Measurements from ENCODE around the gene IFNA4.

DNA sequence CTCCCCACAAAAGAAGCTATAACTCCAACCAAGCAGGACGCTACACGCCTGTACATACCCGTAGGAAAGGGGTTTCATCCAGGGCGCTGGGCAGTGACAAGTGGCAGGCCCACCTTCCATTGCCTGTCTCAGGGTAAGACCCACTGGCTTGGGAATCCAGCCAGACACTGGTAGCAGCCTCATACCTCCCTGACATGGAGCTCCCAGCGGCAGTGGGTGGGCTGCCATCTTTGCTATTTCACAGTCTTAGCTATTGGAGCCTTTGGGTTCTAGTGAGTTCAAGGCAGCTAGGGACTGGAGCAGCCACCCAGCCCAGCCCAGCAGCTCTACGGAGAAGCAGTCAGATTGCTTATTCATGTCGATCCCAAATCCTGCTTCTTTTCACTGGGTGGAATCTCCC lies 22.9 kb upstream of the IFNA4 start:
- no peak for TF ChIP-seq POLR2A (IDR thresholded peaks at IDR 0.05)
- TF ChIP-seq, protein P1, sequence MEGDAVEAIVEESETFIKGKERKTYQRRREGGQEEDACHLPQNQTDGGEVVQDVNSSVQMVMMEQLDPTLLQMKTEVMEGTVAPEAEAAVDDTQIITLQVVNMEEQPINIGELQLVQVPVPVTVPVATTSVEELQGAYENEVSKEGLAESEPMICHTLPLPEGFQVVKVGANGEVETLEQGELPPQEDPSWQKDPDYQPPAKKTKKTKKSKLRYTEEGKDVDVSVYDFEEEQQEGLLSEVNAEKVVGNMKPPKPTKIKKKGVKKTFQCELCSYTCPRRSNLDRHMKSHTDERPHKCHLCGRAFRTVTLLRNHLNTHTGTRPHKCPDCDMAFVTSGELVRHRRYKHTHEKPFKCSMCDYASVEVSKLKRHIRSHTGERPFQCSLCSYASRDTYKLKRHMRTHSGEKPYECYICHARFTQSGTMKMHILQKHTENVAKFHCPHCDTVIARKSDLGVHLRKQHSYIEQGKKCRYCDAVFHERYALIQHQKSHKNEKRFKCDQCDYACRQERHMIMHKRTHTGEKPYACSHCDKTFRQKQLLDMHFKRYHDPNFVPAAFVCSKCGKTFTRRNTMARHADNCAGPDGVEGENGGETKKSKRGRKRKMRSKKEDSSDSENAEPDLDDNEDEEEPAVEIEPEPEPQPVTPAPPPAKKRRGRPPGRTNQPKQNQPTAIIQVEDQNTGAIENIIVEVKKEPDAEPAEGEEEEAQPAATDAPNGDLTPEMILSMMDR (IDR thresholded peaks at IDR 0.05): no peak
- no peak for TF ChIP-seq POLR2AphosphoS5 (IDR thresholded peaks at IDR 0.05; ENCODE audit: insufficient read depth in 1 of 2, low read depth in 1 of 2)
